AG04449 (cell line): Measurements from ENCODE around the gene VWF.

Experiments used
- CTCF ChIA-PET: fragments of 350-600 bp; formaldehyde crosslinking; extraction: SDS; loops from one replicate; lab custom pipeline; 2021; ENCODE audit warnings: antibody characterized with exemption; lab: Yijun Ruan, JAX
- POLR2A ChIA-PET: fragments of 400-600, 350-600 bp; formaldehyde crosslinking; extraction: SDS; loops from one replicate; lab custom pipeline; 2020; ENCODE audit warnings: antibody characterized with exemption, inconsistent platforms; lab: Yijun Ruan, JAX
- DNase-seq: peaks from one replicate; pipeline ENCODE4 v3.0.0-alpha.2; 2010; ENCODE audit warnings: low read depth, low spot score
- H3K4me3 ChIP-seq: 2 replicates; pipeline ENCODE4 v1.5.1; 2011; ENCODE audit warnings: low read depth, mild to moderate bottlenecking, control low read depth, low read length
- TF ChIP-seq, protein P1 (sequence below): IDR thresholded peaks from one replicate; pipeline ENCODE4 v1.5.1; 2011; ENCODE audit warnings: mild to moderate bottlenecking, moderate library complexity, low read length, control low read depth, inconsistent platforms; ENCODE audit not compliant: insufficient read depth; ENCODE audit errors: missing control alignments

VWF gene

DNA sequence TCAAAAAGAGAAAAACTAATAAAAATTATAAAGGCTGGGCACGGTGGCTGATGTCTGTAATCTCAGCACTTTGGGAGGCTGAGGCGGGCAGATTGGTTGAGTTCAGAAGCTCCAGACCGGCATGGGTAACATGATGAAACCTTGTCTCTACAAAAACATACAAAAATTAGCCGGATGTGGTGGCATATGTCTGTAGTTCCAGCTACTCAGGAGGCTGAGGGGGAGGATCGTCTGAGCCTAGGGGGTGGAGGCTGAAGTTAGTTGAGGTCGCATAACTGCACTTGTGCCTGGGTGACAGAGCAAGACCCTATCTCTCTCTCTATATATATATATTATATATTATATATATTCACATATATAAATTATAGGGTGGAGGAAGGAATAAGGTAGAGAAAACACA is 146.9 kb downstream of the VWF start:
- no peak overlapping the region for H3K4me3 ChIP-seq
- CTCF ChIA-PET = interaction anchor here (0.8 to 8.4 kb wide), 6 partner anchors 11 to 62 kb away, joined by 3 to 57 read pairs (median 5); no protein-coding TSS in a partner anchor
- no peak for DNase-seq
- POLR2A ChIA-PET = no interaction called here
- TF ChIP-seq, protein P1, sequence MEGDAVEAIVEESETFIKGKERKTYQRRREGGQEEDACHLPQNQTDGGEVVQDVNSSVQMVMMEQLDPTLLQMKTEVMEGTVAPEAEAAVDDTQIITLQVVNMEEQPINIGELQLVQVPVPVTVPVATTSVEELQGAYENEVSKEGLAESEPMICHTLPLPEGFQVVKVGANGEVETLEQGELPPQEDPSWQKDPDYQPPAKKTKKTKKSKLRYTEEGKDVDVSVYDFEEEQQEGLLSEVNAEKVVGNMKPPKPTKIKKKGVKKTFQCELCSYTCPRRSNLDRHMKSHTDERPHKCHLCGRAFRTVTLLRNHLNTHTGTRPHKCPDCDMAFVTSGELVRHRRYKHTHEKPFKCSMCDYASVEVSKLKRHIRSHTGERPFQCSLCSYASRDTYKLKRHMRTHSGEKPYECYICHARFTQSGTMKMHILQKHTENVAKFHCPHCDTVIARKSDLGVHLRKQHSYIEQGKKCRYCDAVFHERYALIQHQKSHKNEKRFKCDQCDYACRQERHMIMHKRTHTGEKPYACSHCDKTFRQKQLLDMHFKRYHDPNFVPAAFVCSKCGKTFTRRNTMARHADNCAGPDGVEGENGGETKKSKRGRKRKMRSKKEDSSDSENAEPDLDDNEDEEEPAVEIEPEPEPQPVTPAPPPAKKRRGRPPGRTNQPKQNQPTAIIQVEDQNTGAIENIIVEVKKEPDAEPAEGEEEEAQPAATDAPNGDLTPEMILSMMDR = no peak

DNA sequence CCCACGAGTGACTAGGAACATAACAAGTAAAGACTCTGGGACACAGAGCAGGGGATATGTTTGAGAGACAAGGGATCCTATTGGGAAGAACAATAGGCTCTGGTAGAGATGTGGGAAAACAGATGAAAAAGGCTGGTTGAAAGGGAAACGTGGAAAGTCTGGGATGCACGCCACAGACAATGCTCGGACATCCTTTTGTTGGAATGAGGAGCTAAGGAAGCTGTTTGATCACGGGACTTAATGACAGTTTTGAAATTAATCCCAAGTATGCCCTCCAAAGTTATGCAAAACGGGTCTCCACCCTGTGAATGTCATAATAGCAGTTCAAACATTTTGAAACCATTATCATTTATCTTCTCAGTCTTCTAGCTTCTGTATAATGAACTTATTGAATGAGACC is 147.8 kb downstream of the VWF start:
- no peak for DNase-seq
- CTCF ChIA-PET = interaction anchor here (0.8 to 2.1 kb wide), 5 partner anchors 10 to 62 kb away, joined by 3 to 18 read pairs (median 5); no protein-coding TSS in a partner anchor
- no peak overlapping the region for H3K4me3 ChIP-seq

DNA sequence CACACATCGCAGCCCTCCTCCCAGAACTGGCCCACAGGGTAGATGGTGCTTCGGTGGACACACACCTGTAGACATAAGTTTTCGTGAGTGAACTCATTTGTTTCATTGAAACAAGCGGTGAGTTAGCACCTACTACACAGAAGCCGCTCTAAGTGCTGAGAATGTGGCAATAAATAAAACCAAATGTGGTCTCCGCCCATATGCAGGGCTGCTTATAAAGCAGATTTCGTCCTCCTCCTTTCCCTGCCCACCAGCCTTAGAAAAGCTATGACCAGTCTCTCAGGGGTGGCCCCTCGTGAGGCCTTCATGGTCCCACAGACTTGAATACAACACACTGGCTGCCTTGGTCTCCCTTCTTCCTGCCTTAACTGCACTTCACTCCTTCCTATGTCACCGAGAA is 148.3 kb downstream of the VWF start:
- POLR2A ChIA-PET = interaction anchor here (0.6 kb wide), 1 partner anchor 16 kb away, joined by 3 read pairs; no protein-coding TSS in a partner anchor
- no peak for DNase-seq
- TF ChIP-seq, protein P1 = no peak
- CTCF ChIA-PET = interaction anchor here (1.2 to 2.1 kb wide), 3 partner anchors 12 to 63 kb away, joined by 5 to 18 read pairs (median 6); no protein-coding TSS in a partner anchor
- no peak overlapping the region for H3K4me3 ChIP-seq

More for the DNA sequence above, 147.8 kb downstream of the VWF start:
- TF ChIP-seq, protein P1 = no peak
- POLR2A ChIA-PET = no interaction called here

DNA sequence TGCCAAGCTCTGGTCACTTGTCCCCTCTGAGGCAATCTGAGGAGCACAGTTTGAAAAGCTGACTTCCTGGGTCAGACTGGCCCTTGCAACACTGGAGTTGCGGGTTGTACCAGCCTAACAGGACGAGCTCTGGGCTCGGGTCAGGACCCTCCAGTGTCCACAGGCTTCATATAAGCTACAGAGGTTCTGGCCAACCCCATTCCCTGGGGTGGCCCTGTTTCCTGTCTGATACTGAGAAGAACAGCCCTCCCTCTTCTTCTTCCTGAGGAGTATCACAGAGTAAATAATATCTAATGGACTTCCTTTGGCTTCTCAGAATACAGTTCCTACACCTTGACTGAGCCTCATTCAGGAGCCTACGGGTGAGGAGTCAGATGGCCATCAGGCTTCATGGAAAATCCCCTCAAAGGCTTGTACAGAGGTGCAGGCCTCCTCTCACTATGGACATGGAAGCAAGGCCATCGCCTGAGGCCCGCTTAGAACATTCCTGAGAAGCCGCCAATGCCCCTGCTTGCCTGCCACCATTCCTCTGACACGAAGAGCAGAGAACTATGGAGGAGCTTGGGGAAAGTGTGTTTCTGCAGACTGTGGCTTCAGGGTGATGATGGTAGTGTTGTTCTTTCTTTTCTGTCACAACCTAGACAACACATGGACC is 150.9 kb downstream of the VWF start:
- TF ChIP-seq, protein P1 = no peak

DNA sequence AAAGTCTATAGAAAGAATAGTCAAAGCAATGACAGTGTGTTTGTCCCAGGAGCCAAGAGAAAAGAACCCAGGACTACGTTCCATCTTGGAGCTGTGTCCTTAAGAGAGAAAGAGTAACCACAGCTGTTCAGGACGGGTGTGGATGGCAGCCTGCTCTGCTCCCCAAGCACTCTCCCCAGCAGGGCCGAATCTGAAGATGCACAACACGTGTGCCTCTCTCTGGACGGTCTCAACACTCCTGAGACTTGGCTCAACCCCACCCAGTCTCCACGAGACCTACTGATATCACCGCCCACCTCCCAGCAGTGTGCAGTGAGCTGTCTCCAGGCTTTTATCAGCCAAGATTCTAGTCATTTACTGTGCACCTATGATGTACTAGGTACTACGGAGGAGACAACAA is 152.1 kb downstream of the VWF start:
- H3K4me3 ChIP-seq = no peak overlapping the region
- POLR2A ChIA-PET = no interaction called here
- CTCF ChIA-PET = interaction anchor here (3.6 to 4.1 kb wide), 2 partner anchors 16 to 66 kb away, joined by 16 to 21 read pairs; no protein-coding TSS in a partner anchor
- TF ChIP-seq, protein P1 = no peak
- DNase-seq = no peak

More for the DNA sequence above, 150.9 kb downstream of the VWF start:
- CTCF ChIA-PET = interaction anchor here (1.1 to 4.1 kb wide), 3 partner anchors 9 to 65 kb away, joined by 6 to 21 read pairs (median 16); no protein-coding TSS in a partner anchor
- POLR2A ChIA-PET = no interaction called here
- no peak for DNase-seq
- no peak overlapping the region for H3K4me3 ChIP-seq

DNA sequence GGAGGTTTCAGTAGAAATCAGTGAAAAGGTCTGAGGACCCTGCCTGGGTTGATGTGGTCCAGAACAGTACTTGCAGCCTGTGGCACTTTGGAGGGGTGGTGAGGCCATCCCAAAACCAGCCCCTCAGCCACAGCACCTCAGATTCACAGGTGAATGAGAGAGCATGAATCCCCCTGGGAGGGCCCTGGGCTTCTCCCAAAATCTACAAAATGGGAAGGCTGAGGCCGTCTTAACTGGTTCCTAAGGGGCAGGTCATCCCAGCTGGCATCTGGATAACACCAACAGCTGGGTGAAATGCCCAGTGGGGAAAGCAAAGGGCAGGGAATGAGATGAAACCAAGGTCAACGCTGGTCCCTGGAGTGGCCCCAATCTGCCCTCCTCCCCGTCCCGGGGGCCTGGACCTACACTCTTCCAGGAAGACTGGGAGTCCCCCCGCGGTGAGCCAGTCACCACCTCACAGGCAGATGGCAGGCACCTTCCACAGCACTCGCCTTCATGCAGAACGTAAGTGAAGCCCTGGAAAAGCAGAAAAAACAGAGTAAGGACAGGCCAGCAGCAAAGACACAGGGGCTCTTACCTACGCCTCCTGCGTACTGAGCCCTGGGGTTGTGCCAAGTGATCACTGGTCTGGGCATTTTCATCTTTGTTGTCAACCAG is 153.1 kb downstream of the VWF start:
- DNase-seq = no peak
- TF ChIP-seq, protein P1 = no peak
- ChIA-PET POLR2A (no interaction called here), CTCF (interaction anchor here (0.7 to 4.1 kb wide), 4 partner anchors 17 to 81 kb away, joined by 3 to 21 read pairs (median 14); no protein-coding TSS in a partner anchor)
- H3K4me3 ChIP-seq = no peak overlapping the region
